Measurements from ENCODE around the gene PRKCZ.

PRKCZ gene

GRCh38 chr1:2134621-2135307 lies 84.6 kb downstream of the PRKCZ start:
- Histone ChIP-seq H3K4me3 (replicated peaks; ENCODE audit: insufficient read depth, low read length) (no peak overlapping the region), H3K27me3 (ENCODE audit: insufficient read depth, poor library complexity, severe bottlenecking) (no peaks in the 10 kb centered on the region), H3K27ac (replicated peaks) (no peak overlapping the region)
- TF ChIP-seq GABPA (IDR thresholded peaks at IDR 0.05; ENCODE audit: low read depth) (no peak), SPI1 (IDR thresholded peaks at IDR 0.05; ENCODE audit: borderline replicate concordance, low read depth) (no peak)
- TF ChIP-seq, protein P1, sequence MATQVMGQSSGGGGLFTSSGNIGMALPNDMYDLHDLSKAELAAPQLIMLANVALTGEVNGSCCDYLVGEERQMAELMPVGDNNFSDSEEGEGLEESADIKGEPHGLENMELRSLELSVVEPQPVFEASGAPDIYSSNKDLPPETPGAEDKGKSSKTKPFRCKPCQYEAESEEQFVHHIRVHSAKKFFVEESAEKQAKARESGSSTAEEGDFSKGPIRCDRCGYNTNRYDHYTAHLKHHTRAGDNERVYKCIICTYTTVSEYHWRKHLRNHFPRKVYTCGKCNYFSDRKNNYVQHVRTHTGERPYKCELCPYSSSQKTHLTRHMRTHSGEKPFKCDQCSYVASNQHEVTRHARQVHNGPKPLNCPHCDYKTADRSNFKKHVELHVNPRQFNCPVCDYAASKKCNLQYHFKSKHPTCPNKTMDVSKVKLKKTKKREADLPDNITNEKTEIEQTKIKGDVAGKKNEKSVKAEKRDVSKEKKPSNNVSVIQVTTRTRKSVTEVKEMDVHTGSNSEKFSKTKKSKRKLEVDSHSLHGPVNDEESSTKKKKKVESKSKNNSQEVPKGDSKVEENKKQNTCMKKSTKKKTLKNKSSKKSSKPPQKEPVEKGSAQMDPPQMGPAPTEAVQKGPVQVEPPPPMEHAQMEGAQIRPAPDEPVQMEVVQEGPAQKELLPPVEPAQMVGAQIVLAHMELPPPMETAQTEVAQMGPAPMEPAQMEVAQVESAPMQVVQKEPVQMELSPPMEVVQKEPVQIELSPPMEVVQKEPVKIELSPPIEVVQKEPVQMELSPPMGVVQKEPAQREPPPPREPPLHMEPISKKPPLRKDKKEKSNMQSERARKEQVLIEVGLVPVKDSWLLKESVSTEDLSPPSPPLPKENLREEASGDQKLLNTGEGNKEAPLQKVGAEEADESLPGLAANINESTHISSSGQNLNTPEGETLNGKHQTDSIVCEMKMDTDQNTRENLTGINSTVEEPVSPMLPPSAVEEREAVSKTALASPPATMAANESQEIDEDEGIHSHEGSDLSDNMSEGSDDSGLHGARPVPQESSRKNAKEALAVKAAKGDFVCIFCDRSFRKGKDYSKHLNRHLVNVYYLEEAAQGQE (IDR thresholded peaks at IDR 0.05; ENCODE audit: insufficient replicate concordance, low read depth) = no peak
- DNase-seq (ENCODE audit: low read depth in 1 of 2, low spot score in 1 of 2) = no peak

DNA sequence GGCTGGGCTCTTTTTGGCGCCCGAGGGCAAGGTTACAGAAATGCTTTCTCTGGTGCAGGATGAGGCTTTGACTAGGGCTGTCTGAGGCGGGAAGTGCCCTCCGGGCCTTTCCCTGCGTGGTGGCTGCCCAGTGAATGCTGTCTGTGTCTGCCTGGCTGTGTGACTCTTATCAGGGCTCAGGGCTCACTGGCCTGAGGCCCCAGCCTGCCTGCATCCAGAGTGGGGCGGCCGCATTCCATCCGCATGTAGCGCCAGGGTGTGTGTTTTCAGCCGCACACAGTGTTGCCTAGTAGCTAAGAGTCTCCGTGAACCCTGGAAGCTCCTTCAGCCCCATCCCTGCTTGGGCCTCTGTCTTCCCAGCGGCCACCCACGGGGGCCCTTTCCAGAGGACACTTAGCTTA lies 85.2 kb downstream of the PRKCZ start:
- no peak overlapping the region for H3K4me3 ChIP-seq (replicated peaks; ENCODE audit: insufficient read depth, low read length)
- TF ChIP-seq, protein P2, sequence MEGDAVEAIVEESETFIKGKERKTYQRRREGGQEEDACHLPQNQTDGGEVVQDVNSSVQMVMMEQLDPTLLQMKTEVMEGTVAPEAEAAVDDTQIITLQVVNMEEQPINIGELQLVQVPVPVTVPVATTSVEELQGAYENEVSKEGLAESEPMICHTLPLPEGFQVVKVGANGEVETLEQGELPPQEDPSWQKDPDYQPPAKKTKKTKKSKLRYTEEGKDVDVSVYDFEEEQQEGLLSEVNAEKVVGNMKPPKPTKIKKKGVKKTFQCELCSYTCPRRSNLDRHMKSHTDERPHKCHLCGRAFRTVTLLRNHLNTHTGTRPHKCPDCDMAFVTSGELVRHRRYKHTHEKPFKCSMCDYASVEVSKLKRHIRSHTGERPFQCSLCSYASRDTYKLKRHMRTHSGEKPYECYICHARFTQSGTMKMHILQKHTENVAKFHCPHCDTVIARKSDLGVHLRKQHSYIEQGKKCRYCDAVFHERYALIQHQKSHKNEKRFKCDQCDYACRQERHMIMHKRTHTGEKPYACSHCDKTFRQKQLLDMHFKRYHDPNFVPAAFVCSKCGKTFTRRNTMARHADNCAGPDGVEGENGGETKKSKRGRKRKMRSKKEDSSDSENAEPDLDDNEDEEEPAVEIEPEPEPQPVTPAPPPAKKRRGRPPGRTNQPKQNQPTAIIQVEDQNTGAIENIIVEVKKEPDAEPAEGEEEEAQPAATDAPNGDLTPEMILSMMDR (IDR thresholded peaks at IDR 0.05; ENCODE audit: insufficient read depth, low read length) = no peak
- no peak for TF ChIP-seq SPI1 (IDR thresholded peaks at IDR 0.05; ENCODE audit: borderline replicate concordance, low read depth)
- no peak for TF ChIP-seq GABPA (IDR thresholded peaks at IDR 0.05; ENCODE audit: low read depth)
- TF ChIP-seq POLR2AphosphoS5 (IDR thresholded peaks at IDR 0.05; ENCODE audit: low read depth) = no peak
- TF ChIP-seq, protein P1 (IDR thresholded peaks at IDR 0.05; ENCODE audit: insufficient replicate concordance, low read depth) = no peak
- no peaks in the 10 kb centered on the region for H3K27me3 ChIP-seq (ENCODE audit: insufficient read depth, poor library complexity, severe bottlenecking)
- H3K27ac ChIP-seq (replicated peaks) = no peak overlapping the region
- no peak for DNase-seq (ENCODE audit: low read depth in 1 of 2, low spot score in 1 of 2)

GRCh38 chr1:2135941-2136340 lies 85.7 kb downstream of the PRKCZ start:
- Histone ChIP-seq H3K4me3 (replicated peaks; ENCODE audit: insufficient read depth, low read length) (no peak overlapping the region), H3K27ac (replicated peaks) (no peak overlapping the region), H3K27me3 (ENCODE audit: insufficient read depth, poor library complexity, severe bottlenecking) (no peaks in the 10 kb centered on the region)
- TF ChIP-seq GABPA (IDR thresholded peaks at IDR 0.05; ENCODE audit: low read depth) = no peak
- TF ChIP-seq, protein P2 (IDR thresholded peaks at IDR 0.05; ENCODE audit: insufficient read depth, low read length) = no peak
- TF ChIP-seq, protein P1 (IDR thresholded peaks at IDR 0.05; ENCODE audit: insufficient replicate concordance, low read depth) = no peak
- TF ChIP-seq POLR2AphosphoS5 (IDR thresholded peaks at IDR 0.05; ENCODE audit: low read depth) = no peak
- TF ChIP-seq SPI1 (IDR thresholded peaks at IDR 0.05; ENCODE audit: borderline replicate concordance, low read depth) = no peak
- no peak for DNase-seq (ENCODE audit: low read depth in 1 of 2, low spot score in 1 of 2)

Measured in HL-60 (cell line).